Testis (tissue), 3 donors: ENCODE data around the gene ANKRD33. TPM values are rescaled to one million over a fixed set of nuclear protein-coding genes. Genes with fewer than 3 reads are reported as not detected.
A peak's percentile ranks its signal among the peaks of the same experiment; 100 is the strongest.

Experiments used
- DNase-seq: peaks from one replicate; pipeline ENCODE4 v3.0.0-alpha.2; 2019
- H3K27ac ChIP-seq, 2 donors: fragments of 200-600 bp; sonication (generic); one replicate each; pipeline ENCODE4 v1.5.1; 2019
- H3K27me3 ChIP-seq: fragments of 200-600 bp; sonication (generic); one replicate; pipeline ENCODE4 v1.5.1; 2019
- H3K36me3 ChIP-seq: fragments of 200-600 bp; sonication (generic); one replicate; pipeline ENCODE4 v1.5.1; 2017; ENCODE audit warnings: low read depth; ENCODE audit errors: missing control alignments
- H3K4me1 ChIP-seq: fragments of 200-600 bp; sonication (generic); one replicate; pipeline ENCODE4 v1.5.1; 2019
- H3K4me3 ChIP-seq, 2 donors: fragments of 200-600 bp; sonication (generic); one replicate each; pipeline ENCODE4 v1.5.1; 2017 to 2019
- H3K9me3 ChIP-seq: fragments of 200-600 bp; sonication (generic); one replicate; pipeline ENCODE4 v1.5.1; 2017
- POLR2A ChIP-seq: fragments of 450-650 bp; IDR thresholded peaks from one replicate; pipeline ENCODE4 v1.6.1; 2017; ENCODE audit warnings: antibody characterized with exemption, mild to moderate bottlenecking, moderate library complexity
- WGBS, 2 donors: methylation state at CpG; one replicate each; pipeline ENCODE4 v1.1.5; 2018; 5-methylcytosine and 5-hydroxymethylcytosine counted together
- intact Hi-C: fragments of 100-400 bp; cut with DNase I; formaldehyde crosslinking; loops from one replicate; pipeline ENCODE4 v1.15.1; 2023; ENCODE audit warnings: low total_unique reads
- polyA plus RNA-seq: library from polyadenylated mRNA; stranded (reverse); fragments of 350-450 nt; fragmentation: Illumina TruSeq; extraction: RNeasy Lipid Tissue Mini Kit (QIAGEN cat#74804); gene quantifications from one replicate; pipeline ENCODE4 v1.2.3, GENCODE V29; 2014; ENCODE audit warnings: low read depth, low replicate concordance; ENCODE audit not compliant: insufficient read depth
- total RNA-seq, 2 donors: library from RNA; depleted of rRNA; stranded (reverse); fragments of >200 nt; gene quantifications; one replicate each; pipeline ENCODE4 v1.2.3, GENCODE V29; 2016
- TF ChIP-seq, protein P1 (sequence below), 3 experiments: fragments of 450-650 bp in 2 of 3; fragments of 200-600 bp in 1 of 3; sonication (generic) in 1 of 3; IDR thresholded peaks; one replicate each; pipeline ENCODE4 v1.5.1; 2016 to 2019; ENCODE audit warnings: antibody characterized with exemption in 3 of 3, mild to moderate bottlenecking in 2 of 3, moderate library complexity in 1 of 3

ANKRD33 gene
- total and polyA plus RNA-seq, 3 donors from 2014 or later, result 0.25 to 0.68 TPM; not detected in 1

DNA sequence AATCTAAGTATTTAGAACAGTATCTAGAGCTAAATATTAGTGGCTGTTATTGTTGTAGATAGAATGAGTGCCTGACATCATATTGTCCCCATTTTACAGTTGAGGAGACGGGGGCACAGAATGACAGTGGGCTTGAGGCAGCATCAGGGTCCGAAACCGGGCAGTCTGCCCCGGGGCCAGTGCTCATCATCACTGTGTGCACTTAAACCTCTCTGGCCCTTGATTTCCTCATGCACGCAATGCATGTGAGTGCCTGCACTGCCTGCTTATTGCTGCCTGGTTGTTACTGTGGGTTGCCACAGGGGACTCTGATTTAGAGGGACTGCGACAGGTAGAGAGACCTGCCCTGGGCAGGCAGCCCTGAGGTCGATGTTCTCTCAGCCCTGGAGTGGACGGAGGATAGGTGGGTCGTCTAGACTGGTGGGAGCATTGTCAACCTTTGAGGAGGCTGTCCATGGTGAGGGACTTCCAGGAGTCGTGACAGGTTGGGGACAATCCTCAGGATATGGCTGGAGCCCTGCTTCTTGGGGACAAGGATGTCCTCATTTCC is 29.2 kb downstream of the ANKRD33 start:
- intact Hi-C loops, result no loop called here
- 91 to 95% methylated on average over 9 to 10 of the region's 10 CpGs for WGBS, 2 donors
- Histone ChIP-seq H3K27ac (no peak overlapping the region), H3K27me3 (no peaks in the 10 kb centered on the region), H3K9me3 (no peaks in the 10 kb centered on the region), H3K4me3 (no peak overlapping the region), H3K36me3 (no peaks in the 10 kb centered on the region), H3K4me1 (peaks cover 9% of the 10 kb centered on the region)
- DNase-seq, result no peak
- no peak for TF ChIP-seq POLR2A
- TF ChIP-seq, protein P1, sequence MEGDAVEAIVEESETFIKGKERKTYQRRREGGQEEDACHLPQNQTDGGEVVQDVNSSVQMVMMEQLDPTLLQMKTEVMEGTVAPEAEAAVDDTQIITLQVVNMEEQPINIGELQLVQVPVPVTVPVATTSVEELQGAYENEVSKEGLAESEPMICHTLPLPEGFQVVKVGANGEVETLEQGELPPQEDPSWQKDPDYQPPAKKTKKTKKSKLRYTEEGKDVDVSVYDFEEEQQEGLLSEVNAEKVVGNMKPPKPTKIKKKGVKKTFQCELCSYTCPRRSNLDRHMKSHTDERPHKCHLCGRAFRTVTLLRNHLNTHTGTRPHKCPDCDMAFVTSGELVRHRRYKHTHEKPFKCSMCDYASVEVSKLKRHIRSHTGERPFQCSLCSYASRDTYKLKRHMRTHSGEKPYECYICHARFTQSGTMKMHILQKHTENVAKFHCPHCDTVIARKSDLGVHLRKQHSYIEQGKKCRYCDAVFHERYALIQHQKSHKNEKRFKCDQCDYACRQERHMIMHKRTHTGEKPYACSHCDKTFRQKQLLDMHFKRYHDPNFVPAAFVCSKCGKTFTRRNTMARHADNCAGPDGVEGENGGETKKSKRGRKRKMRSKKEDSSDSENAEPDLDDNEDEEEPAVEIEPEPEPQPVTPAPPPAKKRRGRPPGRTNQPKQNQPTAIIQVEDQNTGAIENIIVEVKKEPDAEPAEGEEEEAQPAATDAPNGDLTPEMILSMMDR (IDR thresholded peaks at IDR 0.05), result no peak

DNA sequence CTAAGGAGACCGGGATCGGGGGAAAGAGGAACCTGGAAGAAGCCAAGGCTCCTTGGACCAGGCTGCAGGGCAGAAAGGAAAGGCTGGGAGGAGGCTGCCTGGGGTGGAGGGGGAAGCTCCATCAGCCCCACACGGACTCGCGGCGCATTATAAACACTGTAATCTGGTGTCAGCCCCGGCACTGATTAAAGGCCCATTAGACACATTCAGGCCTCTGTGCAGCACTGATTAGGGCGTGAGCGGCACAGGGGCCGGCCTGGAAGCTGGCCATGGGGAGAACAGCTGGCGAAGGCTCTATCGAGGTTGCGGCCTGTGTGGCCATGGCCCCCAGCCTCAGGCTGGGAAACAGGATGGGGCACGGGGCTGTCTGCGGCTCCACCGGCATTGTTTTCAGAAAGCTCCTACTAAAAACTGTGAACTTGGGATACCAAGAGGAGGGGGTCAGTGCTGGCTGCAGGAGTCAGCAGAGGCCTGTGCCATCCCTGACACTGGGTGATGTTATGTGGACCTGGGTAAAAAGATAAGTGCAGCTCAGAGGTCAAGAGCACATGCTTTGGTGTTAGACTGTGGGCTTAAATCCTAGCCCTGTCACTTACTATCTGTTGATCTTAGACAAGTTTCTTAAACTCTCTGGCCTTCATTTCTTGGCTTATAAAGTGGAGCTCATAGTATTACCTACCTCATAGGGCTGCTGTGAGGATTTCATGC is 30.0 kb downstream of the ANKRD33 start:
- no peaks in the 10 kb centered on the region for H3K36me3 ChIP-seq
- no peak overlapping the region for H3K27ac ChIP-seq
- H3K27me3 ChIP-seq, result no peaks in the 10 kb centered on the region
- intact Hi-C loops, result no loop called here
- H3K9me3 ChIP-seq, result no peaks in the 10 kb centered on the region
- no peak for TF ChIP-seq POLR2A
- TF ChIP-seq, protein P1 (IDR thresholded peaks at IDR 0.05), result no peak
- WGBS, 2 donors, result 55 to 56% methylated on average over 13 to 16 of the region's 16 CpGs
- H3K4me3 ChIP-seq, result no peak overlapping the region
- peak; percentile 34 for DNase-seq
- peaks cover 17% of the 10 kb centered on the region for H3K4me1 ChIP-seq

DNA sequence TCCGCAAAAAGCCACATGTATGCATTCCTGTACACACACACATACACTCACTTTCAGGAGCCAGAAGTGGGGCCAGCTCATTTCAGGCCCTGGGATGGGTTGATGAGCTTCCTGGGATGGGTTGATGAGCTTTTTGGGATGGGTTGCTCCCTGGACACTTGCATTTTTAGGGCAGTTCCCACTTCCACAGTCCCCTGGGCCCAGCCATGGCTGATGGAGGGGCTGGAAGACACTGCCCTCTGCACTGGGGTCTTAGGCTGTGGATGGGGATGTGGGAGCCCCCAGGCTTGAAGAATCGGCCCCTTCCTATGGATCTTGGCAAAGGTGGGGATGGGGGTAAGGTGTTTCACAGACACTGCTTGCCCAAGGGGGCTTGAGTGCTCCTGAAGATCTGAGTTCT is 32.1 kb downstream of the ANKRD33 start:
- WGBS, 2 donors, result 89 to 96% methylated on average over 2 of the region's 2 CpGs
- DNase-seq, result no peak
- no peaks in the 10 kb centered on the region for H3K9me3 ChIP-seq
- TF ChIP-seq, protein P1 (IDR thresholded peaks at IDR 0.05), result no peak
- TF ChIP-seq POLR2A, result no peak
- H3K27ac ChIP-seq, result no peak overlapping the region
- intact Hi-C loops, result no loop called here
- peaks cover 19% of the 10 kb centered on the region for H3K4me1 ChIP-seq
- no peaks in the 10 kb centered on the region for H3K27me3 ChIP-seq
- H3K36me3 ChIP-seq, result no peaks in the 10 kb centered on the region
- H3K4me3 ChIP-seq, result no peak overlapping the region

DNA sequence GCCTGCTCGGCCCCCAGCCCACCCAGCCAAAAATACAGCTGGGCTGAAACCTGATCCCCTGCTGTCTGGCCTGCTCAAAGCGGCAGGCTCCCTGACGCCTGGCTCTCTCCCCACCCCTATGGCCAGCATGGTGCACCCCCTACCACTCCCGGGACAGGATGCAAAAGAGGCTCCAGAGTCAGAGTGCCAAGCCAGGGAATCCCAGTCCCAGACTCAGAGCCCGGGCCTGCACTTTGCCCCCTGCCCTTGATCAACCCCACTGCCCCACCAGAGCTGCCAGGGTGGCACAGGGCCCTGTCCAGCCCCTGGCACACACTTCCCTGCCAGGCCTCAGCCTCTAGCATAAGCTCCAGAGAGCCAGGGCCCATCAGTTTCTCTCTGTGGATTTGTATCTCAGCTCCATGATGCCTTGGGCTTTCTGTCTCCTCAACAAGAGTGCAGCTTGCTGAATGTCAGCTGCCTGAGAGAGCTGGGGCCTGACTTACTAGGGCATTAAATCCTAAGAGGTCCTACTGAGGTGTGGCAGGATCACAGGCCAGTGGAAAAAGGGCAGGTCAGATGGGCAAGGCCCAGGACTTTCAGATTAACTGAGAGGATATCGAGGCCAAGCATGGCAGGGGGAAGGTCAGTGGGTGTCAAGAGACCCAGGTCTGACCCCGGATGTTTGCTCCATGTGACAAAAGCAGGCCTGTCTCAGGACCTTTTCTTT is 33.3 kb downstream of the ANKRD33 start:
- TF ChIP-seq, protein P1 (IDR thresholded peaks at IDR 0.05), result no peak
- no peak for TF ChIP-seq POLR2A
- DNase-seq, result no peak
- Histone ChIP-seq H3K27me3 (no peaks in the 10 kb centered on the region), H3K4me3 (no peak overlapping the region), H3K36me3 (no peaks in the 10 kb centered on the region), H3K9me3 (no peaks in the 10 kb centered on the region), H3K4me1 (peaks cover 19% of the 10 kb centered on the region), H3K27ac (no peak overlapping the region)
- intact Hi-C loops, result no loop called here
- 81 to 97% methylated on average over 4 to 7 of the region's 7 CpGs for WGBS, 2 donors
